IPS-18a (cell line): Measurements from ENCODE around the gene PLEKHB2.

Experiments
- H3K27ac ChIP-seq: one replicate; pipeline ENCODE4 v1.5.1; 2013; ENCODE audit warnings: low read length
- H3K27me3 ChIP-seq: one replicate; pipeline ENCODE4 v1.6.1; 2013; ENCODE audit warnings: mild to moderate bottlenecking, low read length; ENCODE audit not compliant: control insufficient read depth, insufficient read depth
- H3K36me3 ChIP-seq: one replicate; pipeline ENCODE4 v1.6.1; 2013; ENCODE audit warnings: low read depth, low read length; ENCODE audit not compliant: control insufficient read depth
- H3K4me1 ChIP-seq: one replicate; pipeline ENCODE4 v1.6.1; 2013; ENCODE audit warnings: low read depth, low read length; ENCODE audit not compliant: control insufficient read depth
- H3K4me3 ChIP-seq: one replicate; pipeline ENCODE4 v1.5.1; 2013; ENCODE audit warnings: low read length
- H3K9ac ChIP-seq: one replicate; pipeline ENCODE4 v1.6.1; 2013; ENCODE audit warnings: mild to moderate bottlenecking, low read length, moderate library complexity
- H3K9me3 ChIP-seq: one replicate; pipeline ENCODE4 v1.6.1; 2013; ENCODE audit warnings: low read depth, low read length; ENCODE audit not compliant: control insufficient read depth

The PLEKHB2 gene

DNA sequence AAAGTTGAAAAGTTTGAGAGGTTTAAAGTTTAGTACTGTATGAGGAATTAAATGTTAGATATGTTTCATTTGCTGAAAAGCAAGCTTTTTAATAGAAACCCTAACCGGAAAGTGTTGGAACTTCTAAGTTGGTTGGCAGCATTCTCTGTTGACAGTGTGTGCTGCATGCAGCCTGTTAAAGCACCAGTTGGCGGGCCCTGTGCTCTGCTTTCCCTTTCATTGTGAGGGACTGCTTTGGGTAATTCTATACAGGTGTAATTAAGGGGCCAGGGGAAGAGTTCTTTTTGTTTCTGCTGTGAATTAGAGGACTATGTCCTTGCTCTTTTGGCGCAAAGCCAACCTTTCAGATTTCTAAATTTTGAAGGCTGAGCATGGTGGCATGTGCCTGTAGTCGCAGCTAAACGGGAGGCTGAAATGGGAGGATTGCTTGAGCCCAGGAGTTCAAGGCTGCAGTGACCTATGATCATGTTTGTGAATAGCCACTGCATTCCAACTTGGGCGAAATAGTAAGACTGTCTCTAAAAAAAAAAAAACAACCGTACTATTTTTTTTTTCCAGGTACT is 20.1 kb downstream of the PLEKHB2 start:
- Histone ChIP-seq H3K4me3 (no peak overlapping the region), H3K36me3 (peaks cover 38% of the 10 kb centered on the region), H3K4me1 (no peaks in the 10 kb centered on the region), H3K9me3 (no peaks in the 10 kb centered on the region), H3K27ac (no peak overlapping the region), H3K9ac (no peak overlapping the region), H3K27me3 (no peaks in the 10 kb centered on the region)

DNA sequence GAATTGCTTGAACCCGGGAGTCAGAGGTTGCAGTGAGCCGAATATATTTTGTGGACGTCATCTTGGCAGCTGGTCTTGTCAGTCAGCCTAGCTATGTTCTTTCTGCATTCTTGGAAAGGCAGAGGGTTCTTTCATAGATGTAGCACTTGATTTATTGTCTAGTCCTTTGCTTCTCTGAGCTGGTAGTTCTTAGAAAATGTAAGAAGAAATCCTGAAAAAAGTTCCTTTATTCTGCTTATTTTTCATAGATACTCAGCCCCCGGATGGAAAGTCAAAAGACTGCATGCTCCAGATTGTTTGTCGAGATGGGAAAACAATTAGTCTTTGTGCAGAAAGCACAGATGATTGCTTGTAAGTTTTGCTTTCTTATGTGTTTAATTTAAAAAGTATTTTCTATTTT is 21.3 kb downstream of the PLEKHB2 start:
- Histone ChIP-seq H3K27me3 (no peaks in the 10 kb centered on the region), H3K4me1 (no peaks in the 10 kb centered on the region), H3K27ac (no peak overlapping the region), H3K36me3 (peaks cover 47% of the 10 kb centered on the region), H3K9ac (no peak overlapping the region), H3K9me3 (no peaks in the 10 kb centered on the region), H3K4me3 (no peak overlapping the region)

DNA sequence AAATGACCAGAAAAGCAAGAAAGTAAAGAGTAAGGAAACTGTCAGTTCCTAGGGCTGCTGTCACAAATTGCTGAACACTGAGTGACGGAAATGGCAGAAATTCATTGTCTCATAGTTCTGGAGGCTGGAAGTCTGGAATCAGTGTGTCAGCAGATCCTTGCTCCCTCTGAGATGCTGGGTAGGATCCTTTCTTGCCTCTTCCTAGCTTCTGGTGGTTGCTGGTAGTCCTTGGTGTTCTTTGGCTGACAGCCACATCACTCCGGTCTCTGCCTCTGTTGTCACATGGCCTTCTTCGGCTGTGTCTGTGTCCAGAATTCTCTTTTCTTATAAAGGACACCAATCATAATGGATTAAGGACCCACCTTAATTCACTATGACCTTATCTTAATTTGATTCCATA is 21.9 kb downstream of the PLEKHB2 start:
- H3K9me3 ChIP-seq, result no peaks in the 10 kb centered on the region
- H3K9ac ChIP-seq, result no peak overlapping the region
- H3K4me3 ChIP-seq, result no peak overlapping the region
- H3K4me1 ChIP-seq, result no peaks in the 10 kb centered on the region
- peaks cover 50% of the 10 kb centered on the region for H3K36me3 ChIP-seq
- no peak overlapping the region for H3K27ac ChIP-seq
- H3K27me3 ChIP-seq, result no peaks in the 10 kb centered on the region

DNA sequence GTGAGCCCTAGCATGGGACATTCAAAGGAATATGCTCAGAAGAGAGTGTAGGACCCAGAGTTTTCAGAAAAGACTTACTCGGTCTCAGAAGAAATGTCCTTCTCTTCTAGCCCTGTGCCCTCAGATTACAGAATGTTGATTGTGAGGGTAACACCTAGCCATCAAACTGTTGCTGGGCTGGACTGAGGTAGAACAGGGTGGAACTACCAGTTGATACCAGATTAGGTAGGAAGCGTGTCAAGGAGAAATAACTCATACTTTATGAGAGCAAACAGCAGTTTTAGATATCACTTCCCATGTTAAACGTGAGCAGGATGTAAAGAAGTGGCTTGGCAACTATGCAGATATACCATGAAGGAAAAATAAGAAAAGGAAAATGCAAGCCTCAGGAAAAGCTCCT is 22.8 kb downstream of the PLEKHB2 start:
- H3K27ac ChIP-seq, result no peak overlapping the region
- H3K9me3 ChIP-seq, result no peaks in the 10 kb centered on the region
- H3K9ac ChIP-seq, result no peak overlapping the region
- H3K4me1 ChIP-seq, result no peaks in the 10 kb centered on the region
- no peaks in the 10 kb centered on the region for H3K27me3 ChIP-seq
- H3K4me3 ChIP-seq, result no peak overlapping the region
- H3K36me3 ChIP-seq, result peaks cover 44% of the 10 kb centered on the region

DNA sequence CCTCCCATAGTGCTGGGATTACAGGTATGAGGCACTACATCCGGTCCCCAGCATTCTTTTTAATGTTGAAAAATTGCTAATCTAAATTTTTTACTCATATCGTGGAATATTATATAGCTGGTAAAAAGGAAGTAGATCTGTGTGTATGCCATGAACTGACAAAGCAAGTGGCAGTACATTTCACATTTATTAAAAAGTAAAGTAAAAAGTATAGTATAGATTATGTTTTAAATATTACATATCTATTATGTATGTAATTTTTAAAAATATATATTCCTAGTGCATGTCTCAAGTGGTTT is 25.1 kb downstream of the PLEKHB2 start:
- H3K27ac ChIP-seq, result no peak overlapping the region
- H3K27me3 ChIP-seq, result no peaks in the 10 kb centered on the region
- peaks cover 48% of the 10 kb centered on the region for H3K36me3 ChIP-seq
- no peaks in the 10 kb centered on the region for H3K4me1 ChIP-seq
- H3K9me3 ChIP-seq, result no peaks in the 10 kb centered on the region
- no peak overlapping the region for H3K4me3 ChIP-seq
- no peak overlapping the region for H3K9ac ChIP-seq

DNA sequence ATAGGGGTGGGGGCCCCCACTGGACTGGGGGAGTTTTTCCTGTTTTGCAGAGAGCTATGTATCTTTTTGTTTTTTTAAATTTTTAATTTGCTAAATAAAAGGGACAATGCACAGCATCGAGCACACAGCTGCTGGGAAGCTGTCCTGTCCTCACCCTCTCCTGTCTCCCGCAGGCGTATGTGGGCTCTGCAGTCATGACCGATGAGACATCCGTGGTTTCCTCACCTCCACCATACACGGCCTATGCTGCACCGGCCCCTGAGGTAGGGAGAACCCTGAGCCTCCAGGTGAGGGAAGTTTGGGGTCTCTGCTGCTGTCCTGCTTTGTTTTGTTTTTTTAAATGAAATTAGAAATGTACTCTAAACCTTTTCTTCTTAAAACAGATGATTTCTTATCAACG is 27.6 kb downstream of the PLEKHB2 start:
- Histone ChIP-seq H3K4me3 (no peak overlapping the region), H3K36me3 (peaks cover 25% of the 10 kb centered on the region), H3K9me3 (no peaks in the 10 kb centered on the region), H3K4me1 (no peaks in the 10 kb centered on the region), H3K27ac (no peak overlapping the region), H3K27me3 (no peaks in the 10 kb centered on the region), H3K9ac (no peak overlapping the region)

DNA sequence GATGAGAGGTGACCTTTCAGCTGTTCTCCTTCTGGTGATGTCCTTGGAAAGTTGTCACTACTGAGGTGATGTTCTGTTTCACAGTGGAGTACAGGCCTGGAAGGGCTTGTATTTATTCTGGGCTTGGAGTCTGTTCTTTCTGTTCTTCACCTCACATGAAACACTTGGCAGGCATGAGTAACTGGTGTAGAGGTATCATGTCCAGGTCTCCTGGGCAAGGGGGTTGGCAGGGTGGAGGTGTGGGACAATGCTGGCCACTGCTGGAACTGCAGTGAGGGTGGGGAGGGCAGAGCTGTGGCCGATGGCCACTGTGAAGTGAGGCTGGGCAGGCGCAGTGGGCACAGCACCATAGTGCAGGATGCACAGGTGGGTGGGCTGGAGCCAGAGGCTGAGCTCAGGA is 35.4 kb downstream of the PLEKHB2 start:
- no peaks in the 10 kb centered on the region for H3K4me1 ChIP-seq
- H3K9me3 ChIP-seq, result no peaks in the 10 kb centered on the region
- no peak overlapping the region for H3K4me3 ChIP-seq
- H3K9ac ChIP-seq, result no peak overlapping the region
- H3K36me3 ChIP-seq, result peaks cover 26% of the 10 kb centered on the region
- no peaks in the 10 kb centered on the region for H3K27me3 ChIP-seq
- H3K27ac ChIP-seq, result no peak overlapping the region

DNA sequence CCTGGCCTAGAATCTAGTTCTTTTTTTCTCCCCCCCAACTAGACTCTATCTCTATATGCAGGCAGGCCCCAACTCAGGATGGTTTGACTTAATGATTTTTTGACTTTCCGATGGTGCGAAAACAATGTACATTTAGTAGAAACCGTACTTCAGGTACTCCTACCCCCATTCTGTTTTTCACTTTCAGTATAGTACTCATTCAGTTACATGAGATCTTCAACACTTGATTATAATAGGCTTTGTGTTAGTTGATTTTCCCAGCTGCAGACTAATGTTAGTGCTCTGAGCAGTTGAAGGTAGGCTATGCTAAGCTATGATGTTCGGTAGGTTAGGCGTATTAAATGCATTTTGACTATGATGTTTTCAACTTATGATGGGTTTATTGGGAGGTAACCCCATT is 37.7 kb downstream of the PLEKHB2 start:
- Histone ChIP-seq H3K4me3 (no peak overlapping the region), H3K9me3 (no peaks in the 10 kb centered on the region), H3K4me1 (no peaks in the 10 kb centered on the region), H3K27ac (no peak overlapping the region), H3K27me3 (no peaks in the 10 kb centered on the region), H3K9ac (no peak overlapping the region), H3K36me3 (peaks cover 33% of the 10 kb centered on the region)

DNA sequence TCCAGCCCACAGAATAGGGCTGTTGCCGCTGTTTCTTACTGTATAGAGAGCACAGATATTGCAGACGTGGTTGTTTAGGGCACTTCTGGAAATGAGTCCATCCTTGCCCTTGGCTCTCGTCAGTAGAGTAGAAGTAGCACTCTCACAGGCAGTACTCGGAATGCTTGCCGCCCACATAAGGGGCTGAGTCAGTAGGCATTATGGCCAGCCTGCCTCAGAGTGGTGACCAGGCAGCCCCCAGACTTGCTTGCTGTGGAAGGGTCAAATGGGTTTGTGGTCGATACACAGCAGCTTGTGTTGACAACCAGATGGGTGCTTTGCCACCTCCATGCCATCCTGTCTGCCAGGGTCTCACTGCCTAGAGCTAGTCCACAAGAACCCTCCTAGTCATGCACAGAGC is 38.7 kb downstream of the PLEKHB2 start:
- Histone ChIP-seq H3K4me1 (no peaks in the 10 kb centered on the region), H3K9ac (no peak overlapping the region), H3K27ac (no peak overlapping the region), H3K27me3 (no peaks in the 10 kb centered on the region), H3K36me3 (peaks cover 39% of the 10 kb centered on the region), H3K4me3 (no peak overlapping the region), H3K9me3 (no peaks in the 10 kb centered on the region)

DNA sequence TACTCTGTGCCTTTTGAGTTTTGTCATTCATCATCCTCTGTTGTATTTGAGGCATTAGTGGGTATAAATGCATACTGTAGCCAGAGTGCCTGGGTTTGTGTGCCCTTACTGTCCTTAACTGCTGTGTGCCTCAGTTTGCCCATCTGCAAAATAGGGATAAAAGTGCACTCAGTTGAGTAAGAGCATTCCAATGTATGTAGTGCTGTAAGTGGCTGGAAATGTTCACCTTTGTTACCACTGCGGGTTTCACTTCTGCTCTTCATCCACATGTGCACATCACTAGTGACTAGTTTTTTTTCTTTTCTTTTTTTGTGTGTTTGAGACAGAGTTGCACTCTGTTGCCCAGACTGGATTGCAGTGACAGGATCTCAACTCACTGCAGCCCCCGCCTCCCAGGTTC is 39.9 kb downstream of the PLEKHB2 start:
- H3K9me3 ChIP-seq, result no peaks in the 10 kb centered on the region
- no peaks in the 10 kb centered on the region for H3K27me3 ChIP-seq
- no peaks in the 10 kb centered on the region for H3K4me1 ChIP-seq
- H3K27ac ChIP-seq, result no peak overlapping the region
- H3K9ac ChIP-seq, result no peak overlapping the region
- H3K4me3 ChIP-seq, result no peak overlapping the region
- H3K36me3 ChIP-seq, result peaks cover 35% of the 10 kb centered on the region

DNA sequence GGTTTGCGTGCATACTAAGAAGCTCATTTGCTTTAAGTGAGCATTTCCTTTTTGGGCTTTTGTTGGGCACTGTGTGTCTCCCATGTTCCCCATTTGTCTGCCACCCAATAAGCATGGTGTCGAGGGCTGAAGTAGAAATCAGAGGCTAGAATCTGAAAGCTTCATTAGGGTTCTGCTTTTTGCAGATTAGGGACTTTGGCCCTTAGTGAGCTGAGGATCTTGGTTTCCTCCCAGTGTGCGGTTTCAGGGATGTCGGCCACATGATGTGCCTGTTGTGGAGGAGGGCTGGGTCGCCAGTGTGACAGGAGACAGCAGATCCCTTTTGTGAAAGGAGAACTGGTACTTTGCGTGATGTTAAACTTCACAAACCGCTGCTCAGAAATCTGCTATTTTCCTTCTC is 41.1 kb downstream of the PLEKHB2 start:
- no peak overlapping the region for H3K4me3 ChIP-seq
- H3K9me3 ChIP-seq, result no peaks in the 10 kb centered on the region
- peaks cover 32% of the 10 kb centered on the region for H3K36me3 ChIP-seq
- H3K9ac ChIP-seq, result no peak overlapping the region
- no peaks in the 10 kb centered on the region for H3K27me3 ChIP-seq
- H3K27ac ChIP-seq, result no peak overlapping the region
- no peaks in the 10 kb centered on the region for H3K4me1 ChIP-seq

DNA sequence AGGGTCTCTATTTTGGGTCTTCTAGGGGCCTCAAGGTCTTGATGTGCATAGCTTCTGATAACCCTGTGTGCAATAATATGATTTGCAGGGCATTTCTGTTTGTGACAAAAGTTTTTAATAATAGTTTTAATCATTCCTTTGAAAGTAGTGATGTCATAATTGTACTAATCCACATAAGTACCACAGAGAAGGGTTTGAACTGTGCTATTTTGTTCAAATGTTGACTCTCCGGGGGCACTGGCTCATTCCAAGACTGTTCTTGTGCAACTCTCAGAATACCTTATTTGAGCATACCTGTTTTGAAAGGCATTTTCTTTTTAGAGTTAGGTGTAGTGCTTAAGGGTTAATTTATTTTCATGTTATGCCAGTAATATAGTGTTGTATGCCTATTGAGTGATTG is 41.6 kb downstream of the PLEKHB2 start:
- H3K9me3 ChIP-seq, result no peaks in the 10 kb centered on the region
- H3K36me3 ChIP-seq, result peaks cover 30% of the 10 kb centered on the region
- no peaks in the 10 kb centered on the region for H3K4me1 ChIP-seq
- H3K27me3 ChIP-seq, result no peaks in the 10 kb centered on the region
- no peak overlapping the region for H3K27ac ChIP-seq
- no peak overlapping the region for H3K9ac ChIP-seq
- no peak overlapping the region for H3K4me3 ChIP-seq
